Hippocampal formation (tissue), 2 donors: ENCODE results near the gene RNF113A.
"Not testable (repeated sequence)": the region's sequence is repeated elsewhere in the genome, so short reads cannot be mapped to it uniquely, and the experiment has no call there.

Experiments
- DNase-seq, 2 donors: peaks; one replicate each; lab custom pipeline; 2025; lab: John Stamatoyannopoulos, UW

The RNF113A gene

DNA sequence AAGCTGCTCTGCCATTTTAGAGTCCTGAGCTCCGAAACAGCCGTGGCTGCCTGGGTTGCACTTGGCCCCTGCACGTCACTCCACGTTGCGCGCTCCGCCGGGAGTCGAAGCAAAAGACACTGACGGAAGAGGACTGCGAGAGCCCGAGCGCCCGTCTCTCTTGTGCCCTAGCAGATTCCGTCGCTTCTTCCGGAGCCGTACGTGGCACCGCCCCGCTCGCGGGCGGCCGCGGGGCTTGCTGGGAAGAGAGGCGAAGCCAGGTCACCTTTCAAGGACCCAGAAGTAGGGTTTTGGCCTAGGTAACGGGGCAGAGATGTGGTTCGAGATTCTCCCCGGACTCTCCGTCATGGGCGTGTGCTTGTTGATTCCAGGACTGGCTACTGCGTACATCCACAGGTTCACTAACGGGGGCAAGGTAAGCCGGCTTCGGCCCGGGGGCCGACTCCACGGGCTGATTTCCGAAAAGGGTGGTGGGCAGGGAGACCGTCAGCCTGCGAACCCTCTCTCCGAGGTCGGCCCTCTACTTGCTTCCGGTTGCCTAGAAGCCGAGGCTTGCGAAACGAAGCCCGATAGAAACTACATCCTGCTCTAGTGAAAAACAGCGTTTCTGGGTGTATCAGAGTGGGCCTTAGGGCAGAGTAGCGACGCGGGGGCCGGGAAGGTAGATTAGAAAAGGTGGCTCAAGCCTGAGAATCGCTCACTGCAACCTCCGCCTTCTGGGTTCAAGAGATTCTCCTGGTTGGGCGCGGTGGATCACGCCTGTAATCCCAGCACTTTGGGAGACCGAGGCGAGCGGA is at the start of gene RNF113A, which contains the start of gene NDUFA1:
RNF113A (minus strand) TSS at position 135 of the 797 bp plus-strand sequence; CDS start at position 15, 120 bp downstream.
NDUFA1 (plus strand) TSS at position 234 of the 797 bp plus-strand sequence; CDS start at position 314, 80 bp downstream.
- DNase-seq, result peak; percentile 76 to 85

DNA sequence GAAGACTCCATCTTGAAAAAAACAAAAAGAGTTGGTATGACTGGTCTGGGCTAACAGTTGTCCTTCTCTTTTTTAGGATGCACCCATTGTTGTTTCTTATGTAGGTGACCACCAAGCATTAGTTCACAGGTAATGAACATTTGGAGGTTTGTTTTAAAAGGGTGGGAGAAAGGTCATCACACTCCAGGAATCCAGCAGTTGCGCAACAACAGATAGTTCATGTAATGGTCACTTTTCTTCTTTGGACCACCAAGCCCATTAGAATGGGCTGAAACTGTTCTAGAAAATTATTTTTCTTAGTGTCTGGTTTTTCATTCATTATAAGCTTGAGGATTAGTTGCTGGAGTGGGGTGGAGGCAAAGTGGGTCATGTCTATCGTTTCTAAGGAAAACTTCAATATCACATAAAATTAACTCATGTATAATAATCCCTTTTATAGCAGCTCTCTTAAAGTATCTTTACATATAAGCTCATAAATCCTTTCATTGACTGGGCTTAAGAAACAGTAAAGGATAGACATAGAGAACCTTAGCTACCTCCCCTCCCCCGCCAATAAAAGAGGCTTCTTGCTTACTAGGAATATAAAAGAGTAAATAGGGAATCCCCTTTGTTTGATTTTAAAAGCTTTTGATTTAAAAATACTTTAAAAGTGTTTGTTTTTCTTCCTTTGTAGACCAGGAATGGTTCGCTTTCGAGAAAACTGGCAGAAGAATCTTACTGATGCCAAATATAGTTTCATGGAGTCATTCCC is 48.5 kb upstream of the RNF113A start:
- no peak for DNase-seq

DNA sequence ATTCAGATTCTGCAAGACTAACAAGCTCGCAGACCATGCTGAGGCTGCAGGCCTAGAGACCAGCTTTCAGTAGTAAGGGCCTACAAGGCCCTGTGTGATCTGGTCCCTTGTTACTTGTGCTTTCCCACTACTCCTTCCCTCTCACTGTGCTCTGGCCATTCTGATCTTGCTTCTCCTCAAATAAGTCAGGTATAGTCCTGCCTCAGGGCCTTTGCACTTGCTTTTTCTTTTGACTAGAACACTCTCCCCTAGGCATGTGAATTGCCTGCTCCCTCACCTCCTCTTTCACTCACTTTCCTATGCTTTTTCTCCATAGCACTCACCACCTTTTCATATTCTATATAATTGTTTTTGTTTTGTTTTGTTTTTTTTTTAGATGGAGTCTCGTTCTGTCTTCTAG is 46.3 kb upstream of the RNF113A start:
- no peak for DNase-seq

DNA sequence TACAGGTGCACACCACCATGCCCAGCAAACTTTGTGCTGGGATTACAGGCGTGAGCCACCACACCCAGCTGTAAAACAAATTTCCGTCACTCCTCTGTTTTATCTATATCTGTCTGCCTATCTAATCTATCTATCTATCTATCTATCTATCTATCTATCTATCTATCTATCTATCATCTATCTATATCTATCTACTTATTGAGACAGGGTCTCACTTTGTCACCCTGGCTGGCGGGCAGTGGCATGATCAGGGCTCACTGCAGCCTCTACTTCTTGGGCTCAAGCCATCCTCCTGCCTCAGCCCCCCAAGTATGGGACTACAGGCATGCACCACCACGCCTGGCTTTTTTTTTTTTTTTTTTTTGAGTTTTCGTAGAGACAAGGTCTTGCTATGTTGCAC is 44.8 kb upstream of the RNF113A start:
- no peak for DNase-seq

DNA sequence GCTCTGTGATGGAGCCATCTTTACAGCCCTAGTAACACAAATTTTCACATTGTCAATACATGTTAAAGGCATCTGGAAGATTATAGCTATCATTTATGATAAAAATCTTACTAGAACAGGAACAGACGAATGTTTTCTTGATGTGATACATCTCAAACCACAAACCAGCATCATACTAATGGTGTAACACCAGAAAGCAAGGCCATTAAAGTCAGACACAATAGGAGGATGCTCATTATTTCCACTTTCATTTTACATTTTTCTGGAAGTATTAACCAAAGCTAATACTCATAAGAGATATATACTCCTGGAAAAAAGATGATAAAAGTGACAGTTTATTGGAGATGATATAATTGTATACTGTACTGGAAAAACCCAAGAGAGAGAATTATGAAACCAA is 29.4 kb upstream of the RNF113A start:
- no peak for DNase-seq

DNA sequence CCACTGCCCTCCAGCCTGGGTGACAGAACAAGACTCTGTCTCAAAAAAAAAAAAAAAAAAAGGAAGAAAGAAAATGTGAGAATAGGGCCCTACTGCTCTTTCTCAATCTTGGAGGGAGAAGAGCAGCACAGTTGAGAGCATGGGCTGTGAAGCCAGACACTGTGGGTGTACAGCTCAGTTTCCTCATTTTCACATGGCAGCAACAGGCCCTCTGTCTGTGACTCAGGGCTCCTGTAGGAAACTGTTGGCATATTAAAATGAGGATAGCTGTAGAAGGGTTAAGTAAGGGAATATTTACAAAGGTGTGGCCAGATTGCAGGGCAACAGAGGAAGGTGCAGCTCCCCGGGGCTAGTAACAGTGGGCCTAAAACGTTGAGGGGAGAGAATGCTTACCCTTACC is 27.6 kb upstream of the RNF113A start:
- DNase-seq, result no peak

DNA sequence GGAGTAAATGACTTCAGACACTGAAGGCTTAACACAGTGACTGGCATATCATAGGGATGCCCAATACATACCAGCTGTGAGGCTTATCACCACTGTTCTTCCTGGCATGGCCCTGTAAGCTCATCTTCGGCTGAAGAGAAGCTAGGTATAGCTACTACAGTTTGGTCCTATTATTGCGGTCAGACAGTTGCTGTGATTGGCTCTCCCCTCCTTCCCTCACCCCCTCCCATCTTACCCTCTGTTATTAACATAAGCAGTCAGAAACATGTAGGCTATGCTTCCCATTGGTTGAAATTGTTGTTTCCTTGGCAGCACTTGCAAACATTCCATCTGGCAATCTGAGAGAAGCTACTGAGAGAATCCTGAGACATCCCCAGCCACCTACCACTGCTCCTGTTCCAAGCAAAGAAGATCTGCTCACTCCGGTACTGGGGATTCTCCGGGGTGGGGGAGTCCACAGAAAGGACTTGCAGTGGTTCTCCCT is 24.4 kb upstream of the RNF113A start, which contains the start of gene AKAP14:
AKAP14 (plus strand) TSS at position 51 of the 484 bp plus-strand sequence. CDS start 7,331 bp downstream, outside the sequence.
- DNase-seq, result no peak

DNA sequence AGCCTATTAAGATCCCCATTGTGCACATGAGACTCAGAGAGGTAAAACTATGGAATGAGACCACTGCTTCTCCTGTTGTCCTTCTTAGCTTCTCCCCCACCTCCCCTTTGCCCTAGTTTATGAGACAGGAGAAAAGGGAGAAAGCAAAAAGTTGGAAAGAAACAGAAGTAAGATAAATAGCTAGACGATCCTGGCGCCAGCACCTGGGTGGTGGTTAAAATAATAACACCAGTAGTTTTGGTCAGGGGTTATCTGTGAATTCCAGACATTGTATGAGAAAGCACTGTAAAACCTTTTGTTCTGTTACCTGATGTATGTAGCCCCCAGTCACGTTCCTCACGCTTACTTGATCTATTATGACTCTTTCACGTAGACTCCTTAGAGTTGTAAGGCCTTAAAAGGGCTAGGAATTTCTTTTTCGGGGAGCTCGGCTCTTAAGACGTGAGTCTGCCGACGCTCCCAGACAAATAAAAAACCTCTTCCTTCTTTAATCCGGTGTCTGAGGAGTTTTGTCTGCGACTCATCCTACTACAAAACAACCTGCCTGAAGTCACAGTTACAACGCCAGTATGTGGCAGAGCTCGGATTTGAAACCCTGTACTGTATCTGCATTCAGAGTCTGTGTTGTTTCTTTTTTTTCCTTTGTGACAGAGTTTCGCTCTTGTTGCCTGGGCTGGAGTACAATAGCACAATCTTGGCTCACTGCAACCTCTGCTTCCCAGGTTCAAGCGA is 20.6 kb upstream of the RNF113A start:
- DNase-seq, result not testable (repeated sequence)

DNA sequence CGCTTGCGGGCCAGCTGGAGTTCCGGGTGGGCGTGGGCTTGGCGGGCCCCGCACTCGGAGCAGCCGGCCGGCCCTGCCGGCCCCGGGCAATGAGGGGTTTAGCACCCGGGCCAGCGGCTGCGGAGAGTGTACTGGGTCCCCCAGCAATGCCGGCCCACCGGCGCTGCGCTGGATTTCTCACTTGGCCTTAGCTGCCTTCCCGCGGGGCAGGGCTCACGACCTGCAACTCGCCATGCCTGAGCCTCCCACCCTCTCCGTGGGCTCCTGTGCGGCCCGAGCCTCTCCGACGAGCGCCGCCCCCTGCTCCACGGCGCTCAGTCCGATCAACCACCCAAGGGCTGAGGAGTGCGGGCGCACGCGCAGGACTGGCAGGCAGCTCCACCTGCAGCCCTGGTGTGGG is 19.1 kb upstream of the RNF113A start:
- DNase-seq, result not testable (repeated sequence)

DNA sequence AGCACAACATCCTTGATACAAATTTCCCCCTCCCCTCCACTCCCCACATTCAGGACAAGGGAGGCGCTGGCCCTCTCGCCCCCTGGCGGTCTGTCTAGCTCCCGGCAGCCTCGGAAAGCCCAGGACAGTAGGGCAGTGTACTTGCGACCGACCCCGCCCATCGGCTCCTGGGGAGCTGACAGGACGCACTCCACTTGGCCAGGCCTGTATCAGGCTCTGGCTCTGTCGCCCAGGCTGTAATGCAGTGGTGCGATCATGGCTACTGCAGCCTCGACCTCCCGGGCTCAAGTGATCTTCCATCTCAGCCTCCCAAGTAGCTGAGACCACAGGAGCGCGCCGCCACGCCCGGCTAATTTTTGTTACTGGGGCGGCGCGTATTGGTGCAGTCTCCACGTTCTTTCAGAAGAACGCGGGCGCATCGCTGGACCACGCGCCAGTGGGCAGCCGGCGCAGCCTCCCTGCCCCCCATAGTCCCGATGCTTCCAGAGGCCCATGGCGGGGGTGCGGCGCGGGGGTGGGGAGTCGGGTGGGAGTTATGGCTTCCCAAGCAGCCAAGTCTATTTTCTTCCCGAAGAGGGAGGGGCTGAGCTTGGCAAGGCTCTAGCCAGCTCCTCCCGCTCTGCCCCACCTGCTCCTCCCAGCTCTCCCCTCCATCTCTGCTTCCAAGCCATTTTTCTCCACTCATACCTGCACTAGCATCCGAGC is 16.3 kb upstream of the RNF113A start:
- DNase-seq, result peak in 1 of 2 donors; percentile 4

DNA sequence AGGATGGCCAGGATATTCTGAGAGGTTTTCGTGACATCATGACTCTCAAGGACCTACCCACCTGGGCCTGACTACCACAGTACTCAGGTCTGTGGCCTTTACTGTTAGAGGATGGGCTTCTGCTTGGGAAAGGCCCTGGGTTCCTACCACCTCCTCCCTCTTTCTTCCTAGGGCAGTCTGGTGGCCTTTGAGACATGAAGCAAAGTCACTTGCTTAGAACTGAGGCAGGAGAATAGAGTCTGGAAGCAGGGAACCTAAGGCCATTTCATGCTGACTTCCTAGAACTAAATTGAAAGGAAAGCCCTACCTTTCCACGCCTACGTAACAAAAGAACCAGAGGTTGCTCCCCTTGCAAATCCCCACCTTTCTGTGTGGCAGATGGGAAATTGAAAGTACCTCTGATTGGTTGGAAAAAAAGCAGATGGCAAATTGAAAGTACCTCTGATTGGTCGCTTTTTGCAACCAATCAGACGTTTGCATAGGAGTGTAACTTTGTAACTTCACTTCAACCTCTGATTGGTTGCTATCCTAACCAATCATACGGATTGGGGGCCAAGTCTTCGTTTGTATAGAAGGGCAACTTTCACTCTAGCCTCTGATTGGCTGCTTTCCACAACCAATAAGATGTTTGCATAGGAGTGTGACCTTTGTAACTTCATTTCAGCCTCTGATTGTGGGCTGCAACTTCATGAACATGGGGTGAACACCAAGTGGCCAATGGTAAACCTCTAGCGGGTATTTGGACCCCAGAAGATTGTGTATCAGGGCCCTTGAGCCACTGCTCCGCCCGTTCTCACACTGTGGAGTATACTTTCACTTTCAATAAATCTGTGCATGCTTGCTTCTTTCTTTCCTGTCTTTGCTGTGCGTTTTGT is 14.3 kb upstream of the RNF113A start:
- DNase-seq, result no peak

DNA sequence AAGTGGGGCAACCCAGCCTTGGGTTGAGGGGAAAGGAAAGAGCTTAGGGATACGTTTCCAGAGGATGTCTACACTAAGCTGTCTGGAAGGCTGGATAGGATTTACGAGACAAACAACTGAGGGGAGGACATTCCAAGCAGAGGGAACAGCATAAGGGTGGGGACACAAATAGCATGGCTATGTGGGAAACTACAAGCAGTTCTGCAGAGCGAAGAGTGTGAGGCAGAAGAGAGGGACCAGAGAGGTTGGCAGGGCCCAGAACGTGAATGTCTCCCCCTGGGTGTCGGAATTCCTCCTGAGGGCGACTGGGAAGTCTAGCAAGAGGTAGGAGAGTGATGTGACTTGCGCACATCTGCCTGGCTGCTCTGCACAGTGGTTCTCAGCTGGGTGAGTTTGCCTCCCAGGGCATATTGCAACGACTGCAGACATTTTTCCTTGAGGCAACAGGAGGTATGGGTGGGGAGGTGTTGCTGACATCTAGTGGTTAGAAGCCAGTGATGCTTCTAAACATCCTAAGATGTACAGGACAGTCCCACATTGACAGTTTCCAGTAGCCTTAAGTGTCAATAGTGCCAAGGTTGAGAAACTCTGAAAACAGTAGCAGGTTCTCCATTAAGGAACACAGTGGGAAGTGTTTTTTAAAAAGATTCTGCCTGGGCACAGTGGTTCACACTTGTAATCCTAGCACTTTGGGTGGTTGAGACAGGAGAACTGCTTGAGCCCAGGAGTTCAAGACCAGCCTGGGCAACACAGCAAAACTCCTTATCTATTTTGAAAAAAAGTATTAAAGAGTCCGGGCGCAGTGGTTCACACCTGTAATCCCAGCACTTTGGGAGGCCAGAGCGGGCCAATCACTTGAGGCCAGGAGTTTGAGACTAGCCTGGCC is 9.3 kb upstream of the RNF113A start:
- DNase-seq, result peak in 1 of 2 donors; percentile 21

DNA sequence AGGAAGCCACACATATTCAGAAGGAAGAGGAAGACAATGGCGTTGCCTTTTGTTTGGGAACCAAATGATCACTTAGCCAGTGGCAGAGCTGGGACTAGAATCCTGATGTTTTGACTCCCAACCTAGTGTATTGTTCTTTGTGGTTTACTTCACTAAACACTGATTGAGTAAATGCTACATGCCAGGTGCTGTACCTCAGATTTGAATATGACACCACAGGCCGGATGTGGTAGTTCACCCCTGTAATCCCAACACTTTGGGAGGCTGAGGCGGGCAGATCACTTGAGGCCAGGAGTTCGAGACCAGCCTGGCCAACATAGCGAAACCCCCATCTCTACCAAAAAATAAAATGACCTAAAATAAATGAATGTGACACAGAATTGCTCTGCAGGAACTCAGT is 8.5 kb upstream of the RNF113A start:
- DNase-seq, result no peak

DNA sequence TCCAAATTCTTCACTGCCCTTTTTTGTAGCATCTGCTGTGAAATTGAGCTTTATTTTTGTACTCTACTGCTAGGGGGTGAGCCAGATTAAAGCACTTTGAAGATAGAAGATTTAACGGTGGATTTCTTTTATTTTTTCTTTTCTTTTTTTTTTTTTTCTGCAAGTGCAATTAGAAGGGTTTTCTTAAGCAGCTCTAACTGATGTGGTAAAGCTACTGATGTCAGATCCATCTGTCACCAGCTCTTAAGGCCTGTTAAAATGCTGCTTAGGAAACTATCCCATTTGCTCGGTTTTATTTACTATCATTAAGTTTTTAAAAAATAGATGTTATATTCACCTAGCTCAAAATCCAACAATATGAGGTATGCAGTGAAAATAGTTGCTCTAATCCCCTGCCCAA is 7.2 kb upstream of the RNF113A start:
- no peak for DNase-seq

DNA sequence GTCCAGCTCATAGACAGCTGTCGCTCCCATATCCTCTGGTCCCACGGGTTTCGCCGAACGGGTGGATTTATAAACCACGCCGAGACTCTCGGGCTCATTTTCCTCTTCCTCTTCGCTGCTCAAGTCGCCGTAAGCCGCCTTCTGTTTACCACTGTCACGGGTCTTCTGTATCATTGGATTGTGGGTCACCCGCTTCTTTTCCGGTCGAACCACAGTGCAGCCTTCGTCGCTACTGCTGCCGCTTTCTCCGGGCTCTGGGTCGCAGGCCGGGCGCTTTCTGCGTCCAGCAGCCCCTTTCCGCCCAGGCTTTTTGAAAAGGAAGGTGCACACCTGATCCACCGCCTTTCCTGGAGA is 311 bp downstream of the RNF113A start:
- peak in 1 of 2 donors; percentile 64 for DNase-seq

DNA sequence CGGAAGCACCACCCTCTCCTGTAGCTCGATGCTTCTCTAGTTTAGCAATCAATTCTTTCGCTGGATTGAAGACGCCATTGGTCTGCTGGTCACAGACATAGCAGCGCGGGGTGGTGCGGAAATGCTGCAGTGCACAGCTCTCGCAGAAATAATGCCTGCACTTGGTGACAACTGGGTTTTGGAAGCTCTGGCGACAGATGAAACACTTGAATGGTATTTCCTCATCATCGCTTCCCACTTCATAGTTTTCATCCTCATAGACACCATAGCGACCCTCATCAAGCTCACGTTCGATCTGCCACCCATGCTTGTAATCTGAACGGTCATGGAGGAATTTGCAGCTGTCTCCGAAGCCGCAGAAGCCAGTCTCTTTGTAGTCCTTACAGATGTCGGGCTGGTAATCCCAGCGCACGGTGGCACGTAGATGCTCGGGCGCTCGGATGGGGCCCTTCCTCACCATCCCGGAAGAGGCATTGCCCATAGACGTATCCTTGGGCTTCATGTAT is 854 bp downstream of the RNF113A start:
- no peak for DNase-seq

DNA sequence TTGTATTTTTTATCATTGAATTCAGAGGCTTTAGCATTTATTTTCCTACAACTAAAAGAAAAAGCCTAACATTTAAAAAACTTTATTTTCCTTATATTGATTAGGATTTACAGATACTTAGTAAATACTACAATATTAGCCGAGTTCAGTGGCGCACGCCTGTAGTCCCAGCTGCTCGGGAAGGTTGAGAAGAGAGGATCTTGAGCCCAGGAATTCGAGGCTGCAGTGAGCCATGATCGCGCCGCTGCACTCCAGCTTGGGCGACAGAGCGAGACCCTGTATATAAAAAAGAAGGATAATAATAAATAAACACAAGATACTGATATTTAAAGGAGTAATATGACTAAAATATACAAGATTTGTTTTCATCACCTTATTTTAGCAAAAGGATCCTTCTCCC is 18.1 kb downstream of the RNF113A start:
- DNase-seq, result peak in 1 of 2 donors; percentile 0

DNA sequence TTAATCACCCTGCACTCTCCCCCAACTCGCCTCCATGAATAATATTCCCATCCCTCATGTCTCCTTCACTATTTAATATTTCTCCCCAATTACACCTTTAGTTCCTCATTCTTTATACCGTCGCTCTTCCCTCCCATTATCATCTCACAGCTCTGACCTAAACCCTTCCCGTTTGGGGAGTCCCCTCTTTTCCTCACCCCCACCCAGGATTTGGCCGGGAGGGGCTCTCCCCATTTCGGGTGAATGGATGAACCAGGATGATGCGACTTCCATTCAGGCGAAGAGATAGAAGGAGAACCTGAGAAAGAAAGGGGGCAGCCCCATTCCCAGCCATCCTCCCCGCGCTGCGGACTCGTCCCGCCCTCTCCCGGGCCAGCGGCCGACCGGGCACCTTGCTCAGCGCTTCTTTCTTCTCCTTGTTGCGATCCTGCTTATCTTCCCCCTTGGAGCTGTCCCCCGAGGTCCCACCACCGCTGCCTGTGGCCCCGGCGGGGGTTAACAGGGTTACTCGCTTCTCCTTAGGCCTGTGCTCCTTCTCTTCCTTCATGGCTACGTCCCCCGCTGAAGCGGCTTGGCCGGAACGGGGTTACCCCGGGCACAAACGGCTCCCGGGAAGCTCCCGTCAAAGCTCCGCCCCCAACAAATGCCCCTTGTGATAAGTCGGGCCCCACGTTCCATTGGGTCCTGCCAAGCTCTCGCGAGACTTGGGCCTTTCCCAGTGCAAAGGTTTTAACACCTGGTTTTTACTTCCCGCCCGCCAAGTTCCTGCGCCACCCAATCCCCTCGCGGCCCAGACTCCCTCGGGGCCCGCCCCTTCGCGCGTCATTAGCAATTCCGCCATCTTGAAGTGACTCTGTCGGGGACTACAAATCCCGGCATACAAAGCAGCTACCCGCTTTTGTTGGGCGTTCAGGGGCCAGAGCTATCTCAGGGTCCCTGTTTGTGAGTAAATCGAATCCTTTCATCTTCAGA is 18.9 kb downstream of the RNF113A start, which contains the start of gene UPF3B:
UPF3B (minus strand) TSS at position 582 of the 972 bp plus-strand sequence; CDS start at position 547, 35 bp downstream.
- DNase-seq, result peak; percentile 89 to 94
